Effector memory CD8-positive, alpha-beta T cell (primary cell): ENCODE data around the gene FCRL4.
"Not testable (repeated sequence)": the region's sequence is repeated elsewhere in the genome, so short reads cannot be mapped to it uniquely, and the experiment has no call there.

ENCODE experiments used
- ATAC-seq: fragments of 150-1000 bp; cut with Tn5 transposase; replicated peaks from 2 replicates; pipeline ENCODE4 v1.10.0; 2021; ENCODE audit warnings: mild to moderate bottlenecking, moderate library complexity
- DNase-seq, 3 experiments: peaks; one replicate each; pipeline ENCODE4 v3.0.0; 2021
- H3K27ac Mint-ChIP-seq, 2 donors: one replicate each; pipeline ENCODE4 v1.8.0; 2022; ENCODE audit warnings: mild to moderate bottlenecking in 2 of 2, mixed read lengths in 2 of 2, moderate library complexity in 2 of 2
- H3K27me3 Mint-ChIP-seq, 2 donors: one replicate each; pipeline ENCODE4 v1.8.0; 2022; ENCODE audit warnings: mixed read lengths in 2 of 2
- H3K36me3 Mint-ChIP-seq: one replicate; pipeline ENCODE4 v1.8.0; 2022; ENCODE audit warnings: mild to moderate bottlenecking, moderate library complexity, mixed read lengths; ENCODE audit not compliant: insufficient read depth
- H3K4me1 Mint-ChIP-seq, 2 donors: one replicate each; pipeline ENCODE4 v1.8.0; 2022; ENCODE audit warnings: low read depth in 2 of 2, mixed read lengths in 2 of 2
- H3K4me3 Mint-ChIP-seq, 2 donors: one replicate each; pipeline ENCODE4 v1.8.0; 2022; ENCODE audit warnings: mild to moderate bottlenecking in 2 of 2, mixed read lengths in 2 of 2, moderate library complexity in 2 of 2
- H3K9me3 Mint-ChIP-seq, 2 donors: one replicate each; pipeline ENCODE4 v1.8.0; 2022; ENCODE audit warnings: mixed read lengths in 2 of 2

FCRL4 gene

DNA sequence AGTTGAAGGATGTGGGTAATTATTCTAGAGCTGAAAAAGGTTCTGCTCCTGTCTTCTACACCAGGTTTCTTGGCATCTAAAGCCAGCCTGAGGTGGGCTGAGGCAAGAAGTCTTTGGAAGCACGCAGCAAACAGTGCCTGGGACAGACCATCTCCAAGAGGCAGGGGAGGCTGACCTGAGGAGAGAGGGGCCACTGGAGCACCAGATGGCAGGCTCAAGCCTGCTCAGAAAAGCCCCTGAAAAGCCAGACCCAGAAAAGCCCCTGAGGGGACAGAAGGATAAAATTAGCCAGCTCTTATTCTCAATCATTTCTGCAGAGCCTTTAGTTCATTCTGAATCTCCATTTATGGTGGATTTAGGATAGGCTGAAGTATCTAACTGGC is 17.1 kb downstream of the FCRL4 start:
- ATAC-seq (no peak), DNase-seq (no peak)
- peaks cover 12 to 20% of the 10 kb centered on the region in 2 donors for H3K27me3 Mint-ChIP-seq
- no peaks in the 10 kb centered on the region for H3K9me3 Mint-ChIP-seq
- H3K36me3 Mint-ChIP-seq = no peaks in the 10 kb centered on the region
- H3K4me3 Mint-ChIP-seq = no peak overlapping the region
- no peak overlapping the region for H3K27ac Mint-ChIP-seq
- H3K4me1 Mint-ChIP-seq = peaks cover 2 to 7% of the 10 kb centered on the region in 2 donors

DNA sequence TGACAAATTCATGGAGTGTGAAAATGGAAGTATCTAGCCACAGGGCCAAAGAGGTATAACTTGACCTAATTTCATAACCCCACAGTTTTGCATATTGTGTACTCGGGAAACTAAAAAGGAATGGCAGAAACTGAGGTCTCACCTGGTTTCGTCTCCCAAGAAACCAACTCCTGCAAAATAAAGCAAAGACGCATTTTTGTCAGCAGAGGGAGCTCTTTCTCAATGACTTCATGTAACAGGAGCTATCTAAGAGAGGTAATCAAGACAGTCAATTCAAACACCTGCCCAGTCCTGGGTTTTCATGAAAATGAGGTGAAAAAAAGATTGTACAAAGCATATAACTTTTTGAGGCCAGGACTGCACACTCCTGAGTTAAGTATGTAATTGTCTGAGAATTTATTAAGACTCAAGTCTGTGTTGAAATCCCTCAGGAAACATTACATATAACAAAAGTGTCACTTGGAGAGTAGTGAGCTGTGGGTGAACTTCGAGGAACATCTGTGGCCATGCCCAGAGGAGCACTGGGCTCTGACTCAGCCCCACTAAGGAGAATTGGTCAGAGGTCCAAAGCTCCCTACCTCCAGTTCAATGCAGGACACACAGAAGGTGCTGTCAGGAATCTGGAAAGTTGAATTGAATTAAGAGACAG is 17.6 kb downstream of the FCRL4 start:
- H3K4me3 Mint-ChIP-seq = no peak overlapping the region
- peaks cover 2 to 7% of the 10 kb centered on the region in 2 donors for H3K4me1 Mint-ChIP-seq
- peak; percentile 43 for ATAC-seq
- H3K27me3 Mint-ChIP-seq = peaks cover 12 to 22% of the 10 kb centered on the region in 2 donors
- peak; percentile 28 to 47 (median 35) for DNase-seq
- no peaks in the 10 kb centered on the region for H3K9me3 Mint-ChIP-seq
- H3K27ac Mint-ChIP-seq = no peak overlapping the region
- no peaks in the 10 kb centered on the region for H3K36me3 Mint-ChIP-seq

DNA sequence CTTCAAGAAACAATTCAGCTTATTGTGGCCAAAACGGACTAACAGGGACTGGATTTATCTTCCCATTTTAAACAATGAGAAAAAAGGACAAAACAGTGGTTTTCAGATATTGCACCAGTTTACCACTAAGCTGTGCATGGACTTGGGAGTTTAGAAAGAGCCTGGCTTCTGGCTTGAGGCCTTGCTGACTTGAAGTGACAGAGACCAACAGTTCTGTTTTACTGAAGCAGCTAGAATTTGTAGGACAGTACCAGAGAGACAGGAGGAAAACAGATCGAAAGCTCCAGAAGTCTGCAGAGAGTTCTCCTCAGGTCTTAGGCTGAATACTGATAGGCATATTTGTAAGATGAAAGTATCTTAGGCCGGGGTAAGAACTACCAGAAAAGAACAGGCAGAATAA is 20.5 kb downstream of the FCRL4 start:
- Mint-ChIP-seq H3K4me3 (no peak overlapping the region), H3K4me1 (peaks cover 2 to 7% of the 10 kb centered on the region in 2 donors), H3K9me3 (no peaks in the 10 kb centered on the region), H3K36me3 (no peaks in the 10 kb centered on the region), H3K27me3 (peaks cover 17 to 28% of the 10 kb centered on the region in 2 donors), H3K27ac (no peak overlapping the region)
- ATAC-seq (no peak), DNase-seq (no peak)

DNA sequence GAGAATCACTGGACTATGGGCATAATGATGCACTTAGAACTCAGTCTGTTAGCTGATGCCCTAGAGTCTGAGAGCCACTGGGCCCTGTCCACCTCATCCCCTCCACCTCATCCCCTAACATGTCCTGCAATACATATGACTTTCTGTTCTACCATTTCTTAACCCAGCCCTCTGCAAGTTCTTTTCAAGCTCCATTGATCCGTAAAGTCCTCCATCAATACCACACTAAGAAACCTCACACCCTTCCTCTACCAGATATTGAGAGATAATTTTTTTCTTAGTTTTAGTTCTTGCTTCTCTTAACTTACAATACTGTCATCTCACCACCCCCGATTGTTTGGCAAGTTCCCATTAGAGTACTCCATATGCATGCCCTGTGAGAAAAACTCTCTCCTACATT is 22.1 kb downstream of the FCRL4 start:
- Mint-ChIP-seq H3K9me3 (no peaks in the 10 kb centered on the region), H3K36me3 (no peaks in the 10 kb centered on the region), H3K4me1 (peaks cover 2 to 7% of the 10 kb centered on the region in 2 donors), H3K4me3 (no peak overlapping the region), H3K27ac (no peak overlapping the region), H3K27me3 (peaks cover 17 to 28% of the 10 kb centered on the region in 2 donors)
- DNase-seq (no peak), ATAC-seq (no peak)

DNA sequence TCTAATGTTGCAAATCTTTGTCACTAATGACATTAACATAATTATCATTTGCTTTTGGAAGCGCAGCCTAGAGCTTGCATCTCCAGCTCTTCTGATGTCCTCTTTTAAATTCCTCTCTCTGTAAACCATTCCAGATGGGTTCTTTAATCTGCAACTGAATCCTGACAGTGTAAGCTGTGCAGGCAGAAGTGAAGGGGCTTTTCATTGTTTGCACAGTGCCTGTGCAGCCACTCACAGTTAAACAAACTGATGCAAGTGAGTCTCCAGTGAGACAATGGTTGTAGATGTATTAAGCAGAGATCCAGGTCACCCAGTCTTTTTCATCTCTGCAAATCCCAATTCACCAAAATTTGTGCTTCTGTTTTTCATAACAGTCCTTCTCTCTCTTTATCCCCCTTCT is 23.0 kb downstream of the FCRL4 start:
- no peak for DNase-seq
- H3K9me3 Mint-ChIP-seq = no peaks in the 10 kb centered on the region
- no peaks in the 10 kb centered on the region for H3K36me3 Mint-ChIP-seq
- H3K4me1 Mint-ChIP-seq = no peaks in the 10 kb centered on the region
- no peak for ATAC-seq
- H3K4me3 Mint-ChIP-seq = no peak overlapping the region
- H3K27me3 Mint-ChIP-seq = peaks cover 17 to 28% of the 10 kb centered on the region in 2 donors
- H3K27ac Mint-ChIP-seq = no peak overlapping the region

DNA sequence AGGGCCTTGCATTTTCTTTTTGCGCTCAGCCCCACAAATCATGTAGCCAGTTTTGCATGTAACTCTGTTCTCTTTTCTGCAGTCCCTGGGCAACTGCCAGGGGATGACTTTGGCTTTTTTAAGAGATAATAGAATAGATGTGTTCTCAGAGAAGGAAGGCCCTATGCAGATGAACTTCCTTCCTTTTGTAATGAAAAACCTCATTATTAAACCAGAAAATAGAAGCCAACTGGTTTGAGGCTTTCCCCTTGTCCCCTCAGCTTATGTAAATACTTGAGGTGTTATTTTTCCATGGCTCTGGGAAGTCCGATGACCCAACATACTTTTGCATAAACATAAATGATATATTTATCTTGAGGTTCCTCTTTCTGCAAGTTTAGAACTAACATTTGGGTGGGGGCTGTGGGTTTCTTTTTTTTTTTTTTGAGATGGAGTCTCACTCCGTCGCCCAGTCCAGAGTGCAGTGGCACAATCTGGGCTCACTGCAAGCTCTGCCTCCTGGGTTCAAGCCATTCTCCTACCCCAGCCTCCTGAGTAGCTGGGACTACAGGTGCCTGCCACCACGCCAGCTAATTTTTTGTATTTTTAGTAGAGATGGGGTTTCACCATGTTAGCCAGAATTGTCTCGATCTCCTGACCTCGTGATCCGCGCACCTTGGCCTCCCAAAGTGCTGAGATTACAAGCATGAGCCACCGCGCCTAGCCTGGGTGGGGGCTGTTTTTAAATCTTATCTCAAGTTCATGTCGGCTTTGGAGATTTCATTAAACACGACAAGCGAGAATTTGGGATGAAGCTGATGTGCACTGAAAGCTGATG is 31.2 kb downstream of the FCRL4 start:
- ATAC-seq (no peak), DNase-seq (no peak)
- no peak overlapping the region for H3K27ac Mint-ChIP-seq
- no peaks in the 10 kb centered on the region for H3K36me3 Mint-ChIP-seq
- H3K4me3 Mint-ChIP-seq = no peak overlapping the region
- H3K9me3 Mint-ChIP-seq = no peaks in the 10 kb centered on the region
- peaks cover 41 to 58% of the 10 kb centered on the region in 2 donors for H3K27me3 Mint-ChIP-seq
- H3K4me1 Mint-ChIP-seq = peaks cover 0 to 3% of the 10 kb centered on the region in 2 donors

DNA sequence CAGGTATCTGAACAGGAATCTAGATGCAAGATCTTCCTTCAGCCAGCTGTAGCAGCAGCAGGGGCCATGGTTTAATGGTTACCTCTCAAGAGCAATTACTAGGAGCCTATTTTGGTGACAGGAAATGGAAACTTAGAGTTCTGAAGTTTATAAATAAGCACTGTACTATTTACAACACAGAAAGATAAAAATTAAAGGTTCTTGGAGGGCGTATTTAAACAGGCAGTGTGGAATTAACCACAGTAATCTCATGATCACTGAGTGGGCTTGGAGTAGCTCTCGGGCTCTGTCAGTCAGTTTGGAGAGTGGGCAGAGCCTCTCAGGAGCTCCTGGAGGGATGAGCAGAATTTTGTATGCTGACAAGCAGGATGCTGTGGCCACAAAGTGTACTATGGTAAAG is 35.4 kb downstream of the FCRL4 start:
- DNase-seq (no peak), ATAC-seq (no peak)
- H3K4me3 Mint-ChIP-seq = no peak overlapping the region
- peaks cover 49 to 53% of the 10 kb centered on the region in 2 donors for H3K27me3 Mint-ChIP-seq
- H3K4me1 Mint-ChIP-seq = peaks cover 0 to 3% of the 10 kb centered on the region in 2 donors
- no peaks in the 10 kb centered on the region for H3K36me3 Mint-ChIP-seq
- H3K9me3 Mint-ChIP-seq = no peaks in the 10 kb centered on the region
- no peak overlapping the region for H3K27ac Mint-ChIP-seq

DNA sequence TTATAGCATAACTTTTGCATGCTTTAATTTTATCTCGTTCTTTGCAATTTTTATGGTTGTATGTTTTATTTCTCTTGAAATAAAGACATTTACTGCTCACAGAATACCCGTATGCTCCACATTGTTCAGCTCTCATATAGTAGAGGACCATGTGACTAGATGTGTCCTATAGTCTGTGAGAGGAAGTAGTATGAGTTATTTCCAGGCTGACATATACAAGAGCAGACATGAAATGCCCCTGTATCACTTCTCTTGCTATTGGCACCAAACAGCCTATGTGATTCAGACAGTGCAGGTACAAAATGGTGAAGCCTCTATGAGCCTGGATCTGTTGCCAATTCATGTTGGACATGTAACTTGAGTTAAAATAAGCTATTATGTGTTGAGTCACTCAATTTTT is 39.8 kb downstream of the FCRL4 start:
- Mint-ChIP-seq H3K27me3 (peaks cover 25 to 33% of the 10 kb centered on the region in 2 donors), H3K4me3 (no peak overlapping the region), H3K9me3 (no peaks in the 10 kb centered on the region), H3K27ac (no peak overlapping the region), H3K4me1 (peaks cover 0 to 3% of the 10 kb centered on the region in 2 donors), H3K36me3 (no peaks in the 10 kb centered on the region)
- ATAC-seq (no peak), DNase-seq (no peak)

DNA sequence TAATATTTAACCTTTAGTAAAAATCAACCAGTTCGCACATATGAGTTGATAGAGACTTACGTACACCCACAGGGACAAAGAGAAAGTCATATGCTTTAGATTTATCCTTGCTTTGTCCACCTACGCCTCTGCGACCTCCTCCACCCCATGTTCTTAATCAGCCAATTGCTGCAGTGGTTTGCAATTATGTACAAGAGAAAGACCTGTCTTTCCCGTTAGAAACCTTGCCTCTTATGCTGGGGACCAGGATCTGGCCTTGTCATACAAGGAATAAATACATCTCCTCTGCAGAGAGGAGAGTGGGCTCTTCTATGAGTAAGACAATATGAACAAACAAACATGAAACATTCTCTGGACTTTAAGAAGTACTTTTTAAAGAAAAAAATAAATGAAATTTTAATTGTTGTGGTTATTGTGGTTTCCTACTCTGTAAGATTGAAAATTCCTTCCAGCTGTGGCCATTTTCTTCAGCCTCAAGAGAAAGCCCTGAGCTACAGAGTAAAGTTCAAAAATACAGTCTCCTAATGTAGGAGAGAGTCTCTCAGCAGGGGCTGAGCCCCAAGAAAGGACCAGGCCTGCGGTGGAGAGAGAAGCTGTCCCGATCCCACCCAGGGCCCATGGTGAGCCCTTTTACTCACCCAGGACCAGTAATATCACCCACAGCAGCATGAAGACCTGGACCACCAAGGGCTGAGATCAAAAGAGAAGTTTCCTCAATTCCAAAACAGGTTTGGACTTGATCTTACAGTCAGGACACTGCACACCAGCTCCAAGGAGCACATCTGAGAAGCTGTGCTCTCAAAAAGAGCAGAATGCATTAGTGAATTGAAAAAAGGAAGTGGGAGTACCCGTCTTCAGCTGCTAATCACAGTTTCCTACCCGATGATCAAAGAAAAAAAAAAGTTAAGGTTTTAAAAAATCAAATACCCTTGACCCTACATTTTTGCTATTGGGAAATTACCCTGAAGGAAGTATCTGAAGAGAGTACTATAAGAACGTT is 45.9 kb downstream of the FCRL4 start, which contains the start of gene FCRL5:
FCRL5 (minus strand) TSS at position 822 of the 1,000 bp plus-strand sequence; CDS start at position 669, 153 bp downstream.
- H3K27ac Mint-ChIP-seq = no peak within 1 kb of the TSS
- no peaks in the 10 kb centered on the region for H3K9me3 Mint-ChIP-seq
- H3K36me3 Mint-ChIP-seq = no peaks in the 10 kb centered on the region
- H3K27me3 Mint-ChIP-seq = peaks cover 18 to 20% of the 10 kb centered on the region in 2 donors
- peaks cover 0 to 4% of the 10 kb centered on the region in 2 donors for H3K4me1 Mint-ChIP-seq
- no peak within 1 kb of the TSS for H3K4me3 Mint-ChIP-seq
- ATAC-seq = no peak
- no peak for DNase-seq

DNA sequence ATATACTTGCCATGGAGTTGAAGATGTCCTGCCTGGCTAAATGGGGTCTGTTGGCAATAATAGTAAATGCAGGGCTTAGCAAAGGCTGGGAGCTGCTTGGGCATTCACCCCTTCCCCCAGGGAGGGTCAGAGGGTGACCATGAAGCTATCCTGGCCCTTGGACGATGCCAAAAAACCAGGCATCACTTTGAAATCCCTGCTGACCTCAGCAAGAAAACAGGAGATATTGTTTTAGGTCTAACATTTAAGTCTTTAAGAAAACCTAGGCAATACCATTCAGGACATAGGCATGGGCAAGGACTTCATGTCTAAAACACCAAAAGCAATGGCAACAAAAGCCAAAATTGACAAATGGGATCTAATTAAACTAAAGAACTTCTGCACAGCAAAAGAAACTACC is 49.8 kb downstream of the FCRL4 start:
- not testable (repeated sequence) for H3K27ac Mint-ChIP-seq, H3K36me3 Mint-ChIP-seq, H3K4me1 Mint-ChIP-seq, ATAC-seq, H3K9me3 Mint-ChIP-seq, H3K4me3 Mint-ChIP-seq, DNase-seq
- peaks cover 29 to 40% of the 10 kb centered on the region in 2 donors for H3K27me3 Mint-ChIP-seq

DNA sequence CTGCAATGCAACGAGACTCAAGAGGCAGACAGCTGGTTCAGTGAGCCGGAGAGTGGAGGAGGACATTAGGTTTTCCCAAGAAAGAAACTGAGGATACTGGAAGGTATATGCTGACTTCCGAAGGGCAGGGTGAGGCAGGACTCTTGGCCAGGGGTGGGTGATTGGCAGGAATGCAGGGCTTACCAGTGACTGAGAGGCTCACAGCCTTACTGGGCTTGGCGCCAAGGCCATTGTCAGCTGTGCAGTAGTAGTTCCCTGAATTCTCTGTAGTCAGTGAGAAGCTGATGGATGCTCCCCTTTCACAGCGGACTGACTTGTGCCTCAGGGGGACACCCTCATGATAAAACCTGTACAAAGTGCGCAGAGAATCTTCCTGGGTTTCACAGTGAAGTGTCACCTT is 55.2 kb downstream of the FCRL4 start:
- no peaks in the 10 kb centered on the region for H3K4me1 Mint-ChIP-seq
- no peaks in the 10 kb centered on the region for H3K36me3 Mint-ChIP-seq
- peaks cover 49 to 67% of the 10 kb centered on the region in 2 donors for H3K27me3 Mint-ChIP-seq
- H3K27ac Mint-ChIP-seq = no peak overlapping the region
- ATAC-seq (no peak), DNase-seq (no peak)
- H3K4me3 Mint-ChIP-seq = no peak overlapping the region
- H3K9me3 Mint-ChIP-seq = no peaks in the 10 kb centered on the region

DNA sequence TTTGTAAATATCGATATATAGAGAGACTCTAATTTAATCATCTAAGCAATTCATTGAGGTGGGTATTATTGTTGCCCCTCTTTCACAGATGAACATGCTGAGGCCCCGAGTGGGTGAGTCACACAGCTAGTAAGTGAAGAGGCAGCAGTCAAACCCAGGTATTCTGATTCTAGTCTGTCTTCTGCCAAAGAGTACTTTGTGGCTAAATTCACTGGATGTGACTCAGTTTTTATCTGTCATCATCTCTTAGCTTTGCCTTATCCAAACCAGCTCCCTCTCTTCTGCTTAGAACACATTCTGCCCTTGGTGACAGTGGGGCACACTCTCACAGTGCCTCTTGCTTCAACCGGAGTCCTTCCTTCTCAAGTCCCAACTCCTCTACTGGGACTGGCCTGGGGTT is 57.0 kb downstream of the FCRL4 start:
- Mint-ChIP-seq H3K36me3 (no peaks in the 10 kb centered on the region), H3K4me1 (no peaks in the 10 kb centered on the region), H3K4me3 (no peak overlapping the region), H3K9me3 (no peaks in the 10 kb centered on the region), H3K27me3 (peaks cover 55 to 67% of the 10 kb centered on the region in 2 donors), H3K27ac (no peak overlapping the region)
- no peak for ATAC-seq
- no peak for DNase-seq

DNA sequence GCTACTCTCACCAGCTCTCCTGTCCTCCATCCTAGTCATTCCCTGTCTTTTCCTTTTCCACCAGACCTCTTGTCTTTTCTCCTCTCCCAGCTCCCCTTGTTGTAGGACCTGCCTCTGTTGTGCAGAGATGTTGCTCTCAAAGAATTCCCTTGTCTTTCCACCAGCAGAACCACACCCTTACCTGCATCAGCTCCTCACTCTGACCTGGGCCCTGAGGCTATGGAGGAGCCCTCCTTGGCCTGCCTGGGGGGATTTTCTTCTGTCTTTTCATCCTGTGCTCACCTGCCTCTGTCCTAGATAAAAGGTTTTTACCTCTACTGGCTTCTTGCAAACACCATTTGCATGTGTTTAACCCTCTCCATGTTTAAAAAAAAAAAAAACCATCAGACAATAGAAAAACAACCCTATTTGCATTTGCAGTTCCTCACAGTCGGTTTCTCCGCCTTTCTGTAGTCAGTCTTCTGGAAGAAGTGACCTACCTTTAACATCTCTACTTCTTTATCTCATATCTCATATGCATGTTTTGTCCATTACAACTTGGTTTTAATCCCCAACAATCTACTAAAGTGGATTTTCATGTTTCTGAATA is 57.6 kb downstream of the FCRL4 start:
- Mint-ChIP-seq H3K4me3 (no peak overlapping the region), H3K27me3 (peaks cover 55 to 69% of the 10 kb centered on the region in 2 donors), H3K4me1 (no peaks in the 10 kb centered on the region), H3K9me3 (no peaks in the 10 kb centered on the region), H3K27ac (no peak overlapping the region), H3K36me3 (no peaks in the 10 kb centered on the region)
- DNase-seq = no peak
- no peak for ATAC-seq
